Smooth muscle cell (in vitro differentiated cells): ENCODE data around the gene IL1RAPL1. TPM values are rescaled to one million over a fixed set of nuclear protein-coding genes. Genes with fewer than 3 reads are reported as not detected.

Source experiments
- DNase-seq: peaks from one replicate; lab custom pipeline; 2025; ENCODE audit not compliant: unreplicated experiment; lab: John Stamatoyannopoulos, UW
- H2AFZ ChIP-seq: fragments of 200-600 bp; sonication (generic); 2 replicates; pipeline ENCODE4 v1.6.0; 2016; ENCODE audit warnings: antibody characterized with exemption, low read depth, mild to moderate bottlenecking
- H3F3A ChIP-seq: fragments of 200-600 bp; sonication (generic); 2 replicates; pipeline ENCODE4 v1.6.0; 2017; ENCODE audit warnings: antibody characterized with exemption, low read depth
- H3K27ac ChIP-seq: fragments of 200-600 bp; sonication (generic); 2 replicates; pipeline ENCODE4 v1.5.1; 2016; ENCODE audit warnings: low read depth, mild to moderate bottlenecking
- H3K27me3 ChIP-seq: fragments of 200-600 bp; sonication (generic); 2 replicates; pipeline ENCODE4 v1.6.1; 2016; ENCODE audit warnings: low read depth, mild to moderate bottlenecking
- H3K36me3 ChIP-seq: fragments of 200-600 bp; sonication (generic); 2 replicates; pipeline ENCODE4 v1.5.1; 2016; ENCODE audit warnings: low read depth
- H3K4me1 ChIP-seq: fragments of 200-600 bp; sonication (generic); 2 replicates; pipeline ENCODE4 v1.5.1; 2016; ENCODE audit warnings: low read depth
- H3K4me2 ChIP-seq: fragments of 200-600 bp; sonication (generic); 2 replicates; pipeline ENCODE4 v1.6.0; 2016; ENCODE audit warnings: mild to moderate bottlenecking
- H3K4me3 ChIP-seq: fragments of 200-600 bp; sonication (generic); 2 replicates; pipeline ENCODE4 v1.5.1; 2016; ENCODE audit warnings: mild to moderate bottlenecking
- H3K79me2 ChIP-seq: fragments of 200-600 bp; sonication (generic); 2 replicates; pipeline ENCODE4 v1.6.0; 2016; ENCODE audit warnings: low read depth, mild to moderate bottlenecking
- H3K9ac ChIP-seq: fragments of 200-600 bp; sonication (generic); 2 replicates; pipeline ENCODE4 v1.6.0; 2016; ENCODE audit warnings: low read depth
- H3K9me3 ChIP-seq: fragments of 200-600 bp; sonication (generic); replicated peaks from 2 replicates; pipeline ENCODE4 v1.5.1; 2016; ENCODE audit warnings: low read depth
- H4K20me1 ChIP-seq: fragments of 200-600 bp; sonication (generic); 2 replicates; pipeline ENCODE4 v1.6.0; 2016; ENCODE audit warnings: low read depth
- WGBS: methylation state at CpG from one replicate; pipeline ENCODE4 v1.1.7; 2016; ENCODE audit warnings: low lambda C conversion rate; 5-methylcytosine and 5-hydroxymethylcytosine counted together
- polyA plus RNA-seq: library from polyadenylated mRNA; unstranded; fragments of >200 nt; fragmentation: Nextera tagmentation; extraction: Ambion mirVana; gene quantifications from 2 replicates; pipeline ENCODE4 v1.2.1, GENCODE V29; 2016
- total RNA-seq: library from RNA; depleted of rRNA; stranded (reverse); fragments of >200 nt; gene quantifications from 2 replicates; pipeline ENCODE4 v1.2.3, GENCODE V29; 2014
- TF ChIP-seq, protein P1 (sequence below): fragments of 200-600 bp; sonication (generic); IDR thresholded peaks from 2 replicates; pipeline ENCODE4 v1.5.1; 2017; ENCODE audit warnings: borderline replicate concordance, mild to moderate bottlenecking, antibody characterized with exemption; ENCODE audit not compliant: insufficient read depth, poor library complexity, severe bottlenecking

The IL1RAPL1 gene
- total and polyA plus RNA-seq, 2 experiments from 2014 or later: 0.04 TPM; not detected in 1

DNA sequence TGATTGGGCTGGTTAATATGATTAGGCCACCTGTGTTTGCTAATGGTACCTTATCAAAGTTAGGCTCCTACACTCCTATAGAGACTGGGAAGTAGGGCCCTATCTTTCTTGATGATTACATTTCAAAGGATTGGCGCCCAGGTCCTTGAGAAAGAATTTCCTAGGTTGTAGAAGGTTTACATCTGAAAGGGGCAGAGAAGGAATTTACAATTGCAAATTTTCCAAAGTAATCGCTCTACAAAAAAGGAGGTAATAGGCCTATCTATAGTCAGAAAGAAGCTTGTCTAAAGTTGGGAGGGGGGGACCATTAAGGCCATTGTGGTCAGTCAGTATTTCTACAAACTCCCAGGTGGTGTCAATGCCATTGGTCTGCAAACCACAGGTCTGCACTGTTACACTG lies 638.4 kb downstream of the IL1RAPL1 start:
- H3K36me3 ChIP-seq: no peaks in the 10 kb centered on the region
- H4K20me1 ChIP-seq: no peaks in the 10 kb centered on the region
- H3K4me2 ChIP-seq: no peak overlapping the region
- H3K27me3 ChIP-seq: no peaks in the 10 kb centered on the region
- DNase-seq: no peak
- TF ChIP-seq, protein P1, sequence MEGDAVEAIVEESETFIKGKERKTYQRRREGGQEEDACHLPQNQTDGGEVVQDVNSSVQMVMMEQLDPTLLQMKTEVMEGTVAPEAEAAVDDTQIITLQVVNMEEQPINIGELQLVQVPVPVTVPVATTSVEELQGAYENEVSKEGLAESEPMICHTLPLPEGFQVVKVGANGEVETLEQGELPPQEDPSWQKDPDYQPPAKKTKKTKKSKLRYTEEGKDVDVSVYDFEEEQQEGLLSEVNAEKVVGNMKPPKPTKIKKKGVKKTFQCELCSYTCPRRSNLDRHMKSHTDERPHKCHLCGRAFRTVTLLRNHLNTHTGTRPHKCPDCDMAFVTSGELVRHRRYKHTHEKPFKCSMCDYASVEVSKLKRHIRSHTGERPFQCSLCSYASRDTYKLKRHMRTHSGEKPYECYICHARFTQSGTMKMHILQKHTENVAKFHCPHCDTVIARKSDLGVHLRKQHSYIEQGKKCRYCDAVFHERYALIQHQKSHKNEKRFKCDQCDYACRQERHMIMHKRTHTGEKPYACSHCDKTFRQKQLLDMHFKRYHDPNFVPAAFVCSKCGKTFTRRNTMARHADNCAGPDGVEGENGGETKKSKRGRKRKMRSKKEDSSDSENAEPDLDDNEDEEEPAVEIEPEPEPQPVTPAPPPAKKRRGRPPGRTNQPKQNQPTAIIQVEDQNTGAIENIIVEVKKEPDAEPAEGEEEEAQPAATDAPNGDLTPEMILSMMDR: no peak
- no peaks in the 10 kb centered on the region for H3K4me1 ChIP-seq
- no peaks in the 10 kb centered on the region for H3K9me3 ChIP-seq
- H3F3A ChIP-seq: no peaks in the 10 kb centered on the region
- no peak overlapping the region for H3K4me3 ChIP-seq
- H3K9ac ChIP-seq: no peak overlapping the region
- H3K79me2 ChIP-seq: no peaks in the 10 kb centered on the region
- 35% methylated on average over 2 of the region's 2 CpGs for WGBS
- no peak overlapping the region for H2AFZ ChIP-seq
- no peak overlapping the region for H3K27ac ChIP-seq

DNA sequence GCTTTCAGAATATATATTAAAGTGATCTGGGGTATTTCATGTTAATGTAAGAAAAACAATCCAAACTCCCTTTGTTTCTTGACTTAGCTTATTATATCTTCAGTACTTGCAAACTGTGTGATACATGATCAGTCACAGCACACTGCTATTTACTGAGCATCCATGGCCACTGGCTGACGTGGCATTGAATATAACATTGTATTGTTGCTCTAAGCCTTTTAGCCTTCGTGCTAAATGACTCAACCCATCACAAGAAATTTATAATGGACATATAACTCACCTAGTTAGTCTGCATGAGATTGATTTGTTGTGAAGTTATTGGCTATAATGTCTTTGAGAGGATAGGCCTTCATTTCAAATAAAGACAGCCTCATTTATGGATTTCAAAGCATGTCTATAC lies 642.6 kb downstream of the IL1RAPL1 start:
- Histone ChIP-seq H3K4me1 (no peaks in the 10 kb centered on the region), H3K4me2 (no peak overlapping the region), H2AFZ (no peak overlapping the region), H3K4me3 (no peak overlapping the region), H3K9ac (no peak overlapping the region), H3K79me2 (no peaks in the 10 kb centered on the region), H3K27me3 (no peaks in the 10 kb centered on the region), H3F3A (no peaks in the 10 kb centered on the region), H3K9me3 (no peaks in the 10 kb centered on the region), H3K36me3 (no peaks in the 10 kb centered on the region), H3K27ac (no peak overlapping the region), H4K20me1 (no peaks in the 10 kb centered on the region)
- DNase-seq: no peak
- TF ChIP-seq, protein P1: no peak
- WGBS: 54% methylated on average over 2 of the region's 2 CpGs

DNA sequence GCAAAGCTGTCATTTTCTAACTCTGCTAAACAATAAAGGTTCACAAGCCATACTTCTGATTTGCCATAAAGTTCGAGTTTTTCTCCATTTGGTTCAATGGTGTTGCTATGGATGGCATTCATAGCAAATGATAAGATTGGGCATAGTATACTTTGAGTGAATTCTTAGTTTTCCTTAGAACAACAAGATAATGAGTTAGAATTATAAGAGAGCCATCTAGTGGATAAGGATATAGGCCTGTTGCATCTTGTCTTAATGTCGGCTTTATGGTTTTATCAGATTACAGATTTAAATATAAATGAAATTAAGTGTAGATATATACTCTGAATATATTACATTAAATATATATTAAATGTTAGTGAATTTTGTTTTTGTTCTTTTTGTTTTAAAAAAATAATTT lies 644.6 kb downstream of the IL1RAPL1 start:
- Histone ChIP-seq H4K20me1 (no peaks in the 10 kb centered on the region), H3F3A (no peaks in the 10 kb centered on the region), H3K4me1 (no peaks in the 10 kb centered on the region), H3K79me2 (no peaks in the 10 kb centered on the region), H3K9me3 (no peaks in the 10 kb centered on the region), H3K36me3 (no peaks in the 10 kb centered on the region), H3K27me3 (no peaks in the 10 kb centered on the region), H3K9ac (no peak overlapping the region), H3K4me3 (no peak overlapping the region), H3K4me2 (no peak overlapping the region), H3K27ac (no peak overlapping the region), H2AFZ (no peak overlapping the region)
- TF ChIP-seq, protein P1: peak; percentile 33
- WGBS: 65% methylated on average over 2 of the region's 2 CpGs
- no peak for DNase-seq

DNA sequence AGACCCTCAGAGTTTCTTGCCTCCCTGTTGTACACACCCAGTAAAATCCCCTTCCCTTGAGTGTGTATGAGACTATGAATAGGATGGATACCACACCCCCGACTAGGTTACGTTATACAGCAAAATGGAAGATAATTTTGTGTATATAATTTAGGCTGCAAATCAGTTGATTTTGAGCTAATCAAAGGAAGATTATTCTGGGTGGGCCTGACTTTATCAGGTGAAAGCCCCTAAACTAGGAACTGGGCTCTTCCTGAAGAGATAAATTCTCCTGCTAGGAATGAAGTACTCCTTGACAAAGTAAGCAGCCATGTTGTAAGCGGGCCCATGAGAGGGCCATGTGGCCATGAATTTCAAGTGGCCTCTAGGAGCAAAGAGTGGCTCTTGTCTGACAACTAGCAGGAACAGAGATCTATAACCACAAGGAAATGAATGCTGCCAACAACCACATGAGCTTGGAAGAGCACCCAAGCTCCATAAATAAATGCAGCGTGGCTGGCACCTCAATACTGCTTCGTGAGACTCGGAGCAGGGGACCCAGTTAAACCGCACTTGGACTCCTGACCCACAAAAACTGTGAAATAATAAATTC lies 646.4 kb downstream of the IL1RAPL1 start:
- Histone ChIP-seq H3K9ac (no peak overlapping the region), H3K4me3 (no peak overlapping the region), H3K27me3 (no peaks in the 10 kb centered on the region), H3K4me2 (no peak overlapping the region), H3K4me1 (no peaks in the 10 kb centered on the region), H2AFZ (no peak overlapping the region), H3K79me2 (no peaks in the 10 kb centered on the region), H3K27ac (no peak overlapping the region), H3F3A (no peaks in the 10 kb centered on the region), H3K36me3 (no peaks in the 10 kb centered on the region), H3K9me3 (no peaks in the 10 kb centered on the region), H4K20me1 (no peaks in the 10 kb centered on the region)
- TF ChIP-seq, protein P1: no peak
- 84% methylated on average over 7 of the region's 7 CpGs for WGBS
- no peak for DNase-seq
